ENCODE data around the gene SEC63.

GRCh38 chr6:107862383-107862782 lies 95.6 kb downstream of the SEC63 start:
- TF ChIP-seq, protein P1, sequence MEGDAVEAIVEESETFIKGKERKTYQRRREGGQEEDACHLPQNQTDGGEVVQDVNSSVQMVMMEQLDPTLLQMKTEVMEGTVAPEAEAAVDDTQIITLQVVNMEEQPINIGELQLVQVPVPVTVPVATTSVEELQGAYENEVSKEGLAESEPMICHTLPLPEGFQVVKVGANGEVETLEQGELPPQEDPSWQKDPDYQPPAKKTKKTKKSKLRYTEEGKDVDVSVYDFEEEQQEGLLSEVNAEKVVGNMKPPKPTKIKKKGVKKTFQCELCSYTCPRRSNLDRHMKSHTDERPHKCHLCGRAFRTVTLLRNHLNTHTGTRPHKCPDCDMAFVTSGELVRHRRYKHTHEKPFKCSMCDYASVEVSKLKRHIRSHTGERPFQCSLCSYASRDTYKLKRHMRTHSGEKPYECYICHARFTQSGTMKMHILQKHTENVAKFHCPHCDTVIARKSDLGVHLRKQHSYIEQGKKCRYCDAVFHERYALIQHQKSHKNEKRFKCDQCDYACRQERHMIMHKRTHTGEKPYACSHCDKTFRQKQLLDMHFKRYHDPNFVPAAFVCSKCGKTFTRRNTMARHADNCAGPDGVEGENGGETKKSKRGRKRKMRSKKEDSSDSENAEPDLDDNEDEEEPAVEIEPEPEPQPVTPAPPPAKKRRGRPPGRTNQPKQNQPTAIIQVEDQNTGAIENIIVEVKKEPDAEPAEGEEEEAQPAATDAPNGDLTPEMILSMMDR (IDR thresholded peaks at IDR 0.05), result no peak
- TF ChIP-seq EP300 (IDR thresholded peaks at IDR 0.05; ENCODE audit: low read depth), result no peak
- TF ChIP-seq POLR2A (IDR thresholded peaks at IDR 0.05), result no peak
